ENCODE results near the gene C9orf153.

The C9orf153 gene

DNA sequence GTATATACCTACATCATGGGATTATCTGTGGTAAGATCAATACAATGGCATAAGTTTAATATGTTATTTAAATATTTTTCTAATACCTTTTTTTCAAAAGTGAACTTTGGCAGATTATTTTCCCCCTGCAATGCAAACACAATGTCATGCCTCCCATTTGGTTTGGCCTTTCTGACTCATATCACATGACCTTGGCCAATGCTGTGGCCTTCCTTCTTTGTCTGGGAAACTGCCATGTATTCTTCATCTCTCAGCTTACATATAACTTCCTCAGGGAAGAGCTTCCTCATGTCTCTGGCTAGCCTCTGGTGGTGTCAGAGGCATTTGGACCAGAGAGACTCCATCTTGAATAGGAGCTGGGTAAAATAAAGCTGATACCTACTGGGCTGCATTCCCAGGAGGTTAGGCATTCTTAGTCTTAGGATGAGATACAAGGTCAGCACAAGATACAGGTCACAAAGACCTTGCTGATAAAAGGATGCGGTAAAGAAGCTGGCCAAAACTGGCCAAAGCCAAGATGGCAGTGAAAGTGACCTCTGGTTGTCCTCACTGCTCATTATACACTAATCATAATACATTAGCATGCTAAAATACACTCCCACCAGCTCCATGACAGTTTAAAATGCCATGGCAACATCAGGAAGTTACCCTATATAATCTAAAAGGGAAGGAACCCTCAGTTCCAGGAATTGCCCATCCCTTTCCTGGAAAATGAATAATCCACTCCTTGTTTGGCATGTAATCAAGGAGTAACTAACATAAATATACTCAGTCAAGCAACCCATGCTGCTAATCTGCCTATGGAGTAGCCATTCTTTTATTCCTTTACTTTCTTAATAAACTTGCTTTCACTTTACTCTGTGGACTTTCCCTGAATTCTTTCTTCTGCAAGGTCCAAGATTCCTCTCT lies 76.0 kb downstream of the C9orf153 start:
- Histone ChIP-seq H3K27ac (no peak overlapping the region), H3K9ac (ENCODE audit: insufficient read length) (no peak overlapping the region), H3K9me3 (ENCODE audit: low read depth, low read length) (no peaks in the 10 kb centered on the region), H3K4me3 (no peak overlapping the region), H3K36me3 (ENCODE audit: insufficient read depth, low read length) (no peaks in the 10 kb centered on the region)
- no peak for DNase-seq (ENCODE audit: low read depth, low spot score)
- TF ChIP-seq POLR2AphosphoS5 (IDR thresholded peaks at IDR 0.05; ENCODE audit: borderline replicate concordance, low read depth, low read length) (no peak), EZH2 (IDR thresholded peaks at IDR 0.05) (no peak), FOXP2 (optimal IDR thresholded peaks at IDR 0.05; ENCODE audit: control extremely low read depth, extremely low read length, insufficient read depth) (no peak)

DNA sequence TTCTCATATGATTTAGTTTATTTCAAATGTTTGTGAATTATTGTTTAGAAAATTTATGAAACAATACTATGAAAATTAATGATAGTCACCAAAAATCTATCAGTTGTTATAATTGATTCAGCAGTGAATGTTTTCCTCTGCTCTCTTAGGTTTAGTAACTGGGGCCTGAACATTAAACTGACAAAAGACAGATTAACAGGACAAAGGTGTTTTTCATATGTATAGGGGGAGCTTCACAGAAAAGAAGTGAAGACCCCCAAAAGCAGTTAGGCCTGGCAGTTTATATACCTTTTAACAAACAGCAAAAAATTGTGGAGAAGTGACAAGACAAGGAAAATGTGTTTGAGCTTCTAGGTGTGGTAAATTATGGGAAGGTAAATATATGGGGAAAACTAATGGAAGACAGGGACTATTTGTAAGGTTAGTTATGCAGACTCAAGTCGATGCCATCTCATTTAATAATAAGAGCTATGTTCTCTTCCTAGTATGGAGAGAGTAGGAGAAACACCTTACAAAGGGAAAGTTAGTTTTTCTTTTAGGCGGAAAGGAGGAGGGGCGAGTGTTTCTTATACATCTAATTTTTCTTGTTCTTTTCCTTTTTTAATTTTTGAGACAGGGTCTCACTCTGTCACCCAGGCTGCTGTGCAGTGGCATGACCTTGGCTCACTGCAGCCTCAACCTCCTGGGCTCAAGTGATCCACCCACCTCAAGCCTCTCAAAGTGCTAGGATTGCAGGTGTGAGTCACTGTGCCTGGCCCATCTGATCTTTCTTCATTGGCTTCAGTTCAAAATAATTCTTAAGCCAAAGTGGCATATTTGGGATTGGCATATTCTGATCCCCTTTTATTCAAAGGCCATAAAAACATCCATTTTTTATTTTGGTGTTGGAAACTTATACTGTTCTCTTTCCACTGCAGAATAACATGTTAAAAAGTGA lies 77.8 kb downstream of the C9orf153 start:
- no peak for DNase-seq (ENCODE audit: low read depth, low spot score)
- Histone ChIP-seq H3K9me3 (ENCODE audit: low read depth, low read length) (no peaks in the 10 kb centered on the region), H3K4me3 (no peak overlapping the region), H3K27ac (no peak overlapping the region), H3K9ac (ENCODE audit: insufficient read length) (no peak overlapping the region), H3K36me3 (ENCODE audit: insufficient read depth, low read length) (no peaks in the 10 kb centered on the region)
- TF ChIP-seq FOXP2 (optimal IDR thresholded peaks at IDR 0.05; ENCODE audit: control extremely low read depth, extremely low read length, insufficient read depth), result no peak
- no peak for TF ChIP-seq EZH2 (IDR thresholded peaks at IDR 0.05)

DNA sequence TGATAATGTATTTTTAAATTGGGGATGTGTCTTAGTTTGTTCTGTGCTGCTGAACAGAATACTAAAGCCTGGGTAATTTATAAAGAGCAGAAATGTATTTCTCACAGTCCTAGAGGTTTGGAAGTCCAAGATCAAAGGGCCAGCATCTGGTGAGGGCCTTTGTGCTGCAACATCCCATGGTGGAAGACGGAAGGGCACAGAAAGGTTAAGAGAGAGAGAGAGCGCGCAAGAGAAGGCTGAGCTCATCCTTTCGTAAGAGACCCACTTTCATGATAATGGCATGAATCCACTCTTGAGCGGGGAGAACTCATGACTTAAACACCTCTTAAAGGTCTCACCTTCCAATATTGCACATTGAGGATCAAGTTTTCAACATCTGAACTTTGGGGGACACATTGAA lies 81.0 kb downstream of the C9orf153 start:
- Histone ChIP-seq H3K9ac (ENCODE audit: insufficient read length) (no peak overlapping the region), H3K9me3 (ENCODE audit: low read depth, low read length) (no peaks in the 10 kb centered on the region), H3K27ac (no peak overlapping the region), H3K4me3 (no peak overlapping the region), H3K36me3 (ENCODE audit: insufficient read depth, low read length) (no peaks in the 10 kb centered on the region)
- TF ChIP-seq FOXP2 (optimal IDR thresholded peaks at IDR 0.05; ENCODE audit: control extremely low read depth, extremely low read length, insufficient read depth) (no peak), POLR2AphosphoS5 (IDR thresholded peaks at IDR 0.05; ENCODE audit: borderline replicate concordance, low read depth, low read length) (no peak), EZH2 (IDR thresholded peaks at IDR 0.05) (no peak)
- DNase-seq (ENCODE audit: low read depth, low spot score), result no peak

DNA sequence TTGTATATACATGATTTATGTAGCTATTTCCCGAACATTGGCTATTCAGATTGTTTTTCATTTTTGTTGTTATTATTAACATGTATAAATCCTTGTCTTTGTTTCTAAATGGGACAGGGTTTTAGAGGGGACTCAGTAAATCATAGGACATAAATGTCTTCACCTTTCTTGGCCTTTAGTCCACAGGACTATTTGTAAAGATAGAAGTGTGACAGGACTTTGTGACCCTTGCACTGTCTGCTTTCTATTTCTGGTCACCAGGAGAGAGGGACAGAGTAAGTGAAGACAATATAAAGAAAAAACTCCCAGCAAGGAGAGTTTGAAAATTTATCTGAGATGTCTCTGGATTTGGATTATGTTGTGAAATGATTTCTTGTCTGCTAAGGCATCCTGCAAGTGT lies 81.5 kb downstream of the C9orf153 start:
- TF ChIP-seq POLR2AphosphoS5 (IDR thresholded peaks at IDR 0.05; ENCODE audit: borderline replicate concordance, low read depth, low read length) (no peak), FOXP2 (optimal IDR thresholded peaks at IDR 0.05; ENCODE audit: control extremely low read depth, extremely low read length, insufficient read depth) (no peak), EZH2 (IDR thresholded peaks at IDR 0.05) (no peak)
- H3K4me3 ChIP-seq, result no peak overlapping the region

DNA sequence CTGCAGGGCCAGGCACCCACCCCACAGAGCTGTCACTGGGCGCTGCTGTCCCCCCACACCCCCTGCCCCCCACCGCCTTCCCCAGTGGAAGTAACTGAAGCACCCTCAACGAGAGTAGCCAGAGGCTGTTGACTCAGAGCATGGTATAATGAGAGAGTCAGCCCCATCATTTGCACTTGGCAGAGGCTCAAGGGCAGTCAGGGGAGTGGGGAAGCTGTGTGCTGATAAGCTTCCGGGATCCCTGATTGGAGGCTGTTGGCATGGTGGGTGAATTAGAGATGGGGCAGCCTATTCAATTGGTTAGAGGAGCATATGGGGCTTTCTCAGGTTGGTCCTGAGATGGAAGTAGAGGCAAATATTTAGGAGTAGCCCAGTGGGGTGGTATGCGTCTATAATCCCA lies 83.0 kb downstream of the C9orf153 start:
- no peaks in the 10 kb centered on the region for H3K9me3 ChIP-seq (ENCODE audit: low read depth, low read length)
- no peak overlapping the region for H3K27ac ChIP-seq
- DNase-seq (ENCODE audit: low read depth, low spot score), result no peak
- TF ChIP-seq POLR2AphosphoS5 (IDR thresholded peaks at IDR 0.05; ENCODE audit: borderline replicate concordance, low read depth, low read length) (no peak), EZH2 (IDR thresholded peaks at IDR 0.05) (no peak), FOXP2 (optimal IDR thresholded peaks at IDR 0.05; ENCODE audit: control extremely low read depth, extremely low read length, insufficient read depth) (no peak)
- H3K9ac ChIP-seq (ENCODE audit: insufficient read length), result no peak overlapping the region
- no peak overlapping the region for H3K4me3 ChIP-seq
- H3K36me3 ChIP-seq (ENCODE audit: insufficient read depth, low read length), result no peaks in the 10 kb centered on the region

More for the DNA sequence above, 81.5 kb downstream of the C9orf153 start:
- Histone ChIP-seq H3K9me3 (ENCODE audit: low read depth, low read length) (no peaks in the 10 kb centered on the region), H3K27ac (no peak overlapping the region), H3K36me3 (ENCODE audit: insufficient read depth, low read length) (no peaks in the 10 kb centered on the region), H3K9ac (ENCODE audit: insufficient read length) (no peak overlapping the region)
- DNase-seq (ENCODE audit: low read depth, low spot score), result no peak

DNA sequence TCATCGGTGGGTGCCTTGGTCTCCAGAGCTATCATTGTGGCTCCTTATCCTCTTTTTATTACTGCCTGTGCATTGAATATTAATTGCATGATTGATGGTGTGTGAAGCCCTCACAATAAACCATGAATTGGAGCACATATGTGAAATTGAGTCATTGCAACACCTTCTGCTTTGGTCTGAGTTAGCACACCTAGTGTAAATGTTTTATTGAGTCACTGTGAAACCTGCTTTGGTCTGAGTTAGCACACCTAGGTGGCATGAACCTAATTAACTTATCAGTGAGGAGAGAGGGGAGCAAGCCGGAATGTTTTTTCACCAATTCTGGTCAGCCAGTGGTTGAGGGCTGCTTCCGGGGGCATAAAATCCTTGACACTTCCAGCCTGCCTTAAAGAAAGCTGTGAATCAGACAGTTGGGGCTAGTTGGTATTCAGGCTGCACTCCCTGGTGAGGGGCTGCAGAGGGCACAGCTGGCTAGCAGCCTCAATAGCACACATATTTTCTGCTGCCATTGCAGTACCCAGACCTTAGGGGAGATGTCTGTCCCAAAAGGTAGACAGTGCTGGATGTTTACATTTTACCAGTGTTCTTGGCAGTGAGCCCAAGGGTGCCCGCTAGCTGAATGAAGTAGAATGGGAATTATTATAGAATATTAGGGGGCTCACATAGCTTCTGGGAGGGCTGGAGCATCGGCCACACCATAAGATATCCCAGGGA lies 83.6 kb downstream of the C9orf153 start:
- Histone ChIP-seq H3K36me3 (ENCODE audit: insufficient read depth, low read length) (no peaks in the 10 kb centered on the region), H3K27ac (no peak overlapping the region), H3K4me3 (no peak overlapping the region), H3K9ac (ENCODE audit: insufficient read length) (no peak overlapping the region), H3K9me3 (ENCODE audit: low read depth, low read length) (no peaks in the 10 kb centered on the region)
- no peak for TF ChIP-seq EZH2 (IDR thresholded peaks at IDR 0.05)
- no peak for TF ChIP-seq FOXP2 (optimal IDR thresholded peaks at IDR 0.05; ENCODE audit: control extremely low read depth, extremely low read length, insufficient read depth)
- TF ChIP-seq POLR2AphosphoS5 (IDR thresholded peaks at IDR 0.05; ENCODE audit: borderline replicate concordance, low read depth, low read length), result no peak
- no peak for DNase-seq (ENCODE audit: low read depth, low spot score)

DNA sequence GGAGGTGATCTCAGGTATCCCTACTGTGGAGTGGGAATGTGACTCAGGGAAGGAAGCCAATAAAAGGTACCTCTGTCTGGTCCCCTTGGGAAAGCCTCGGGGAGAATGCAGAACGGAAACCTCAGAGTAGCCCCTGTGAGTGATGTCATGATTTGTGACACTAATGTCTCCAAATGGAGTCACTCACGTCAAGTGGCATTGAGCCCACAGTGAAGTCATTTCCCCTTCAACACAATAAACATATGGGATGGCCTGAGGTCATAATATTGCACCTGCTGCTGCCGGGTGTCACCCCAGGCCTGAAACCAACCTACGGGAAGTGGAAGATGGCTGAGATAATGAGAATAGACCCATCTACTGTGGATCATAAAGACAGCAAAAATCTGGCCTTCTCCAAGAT lies 84.2 kb downstream of the C9orf153 start:
- Histone ChIP-seq H3K36me3 (ENCODE audit: insufficient read depth, low read length) (no peaks in the 10 kb centered on the region), H3K4me3 (no peak overlapping the region), H3K9ac (ENCODE audit: insufficient read length) (no peak overlapping the region), H3K27ac (no peak overlapping the region), H3K9me3 (ENCODE audit: low read depth, low read length) (no peaks in the 10 kb centered on the region)
- DNase-seq (ENCODE audit: low read depth, low spot score), result no peak
- TF ChIP-seq POLR2AphosphoS5 (IDR thresholded peaks at IDR 0.05; ENCODE audit: borderline replicate concordance, low read depth, low read length), result no peak
- TF ChIP-seq FOXP2 (optimal IDR thresholded peaks at IDR 0.05; ENCODE audit: control extremely low read depth, extremely low read length, insufficient read depth), result no peak
- no peak for TF ChIP-seq EZH2 (IDR thresholded peaks at IDR 0.05)
